ENCODE results near the gene MRPS35.

GRCh38 chr12:27780612-27781408 lies 70.2 kb downstream of the MRPS35 start:
- TF ChIP-seq CTCF (IDR thresholded peaks at IDR 0.05): no peak
- TF ChIP-seq POLR2A (IDR thresholded peaks at IDR 0.05): no peak

Data from prostate gland (tissue), 2 donors.